ENCODE data around the gene ISYNA1. TPM values are rescaled to one million over a fixed set of nuclear protein-coding genes. Genes with fewer than 3 reads are reported as not detected.

Gene ISYNA1
- total and polyA plus RNA-seq, 2 of the 4 experiments (the other 2 are of a cell fraction), result 3.4 to 24.7 TPM

DNA sequence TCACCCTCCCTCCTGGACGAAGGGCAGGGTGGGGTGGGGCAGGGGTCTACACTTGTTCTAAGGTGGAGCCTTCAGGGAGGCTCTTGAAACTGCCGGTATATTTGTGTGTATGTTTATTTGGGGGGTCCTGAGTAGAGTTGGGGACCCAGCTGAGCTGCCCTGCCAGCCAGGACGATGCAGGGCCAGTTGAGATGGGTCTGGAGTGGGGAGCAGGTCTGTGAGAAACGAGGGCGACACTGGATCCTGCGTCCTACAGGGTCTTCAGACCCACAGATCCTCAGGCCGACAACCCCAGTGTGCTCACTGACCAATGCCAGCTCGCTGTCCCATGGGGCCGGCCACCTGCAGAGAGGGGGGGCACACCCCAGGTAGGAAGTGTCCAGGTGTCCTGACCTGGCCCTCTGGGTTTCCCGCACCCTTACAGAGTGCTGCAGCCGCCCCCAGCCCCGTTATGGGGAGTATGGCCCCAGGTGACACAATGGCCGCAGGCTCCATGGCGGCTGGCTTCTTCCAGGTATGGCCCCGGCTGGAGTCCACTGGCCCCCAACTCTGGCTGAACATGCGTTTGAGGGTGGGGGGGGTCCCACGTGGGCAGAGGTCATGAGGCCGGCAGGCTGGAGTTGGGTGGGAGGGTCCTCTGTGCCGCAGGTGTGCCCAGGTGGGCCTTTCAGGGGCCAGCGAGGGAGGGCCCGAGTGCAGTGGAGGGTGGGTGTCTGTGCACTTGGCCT lies 7.4 kb downstream of the ISYNA1 start:
- no TSS peak for BruUV-seq (replicated peaks)
- Histone ChIP-seq H3K4me1 (ENCODE audit: control insufficient read depth, insufficient read depth, low read length) (peaks cover 17% of the 10 kb centered on the region), H4K20me1 (ENCODE audit: insufficient read depth, low read length) (peaks cover 31% of the 10 kb centered on the region)

More for the DNA sequence above, 7.4 kb downstream of the ISYNA1 start:
- Histone ChIP-seq H4K91ac (ENCODE audit: insufficient read depth, low read depth, low read length) (no peak overlapping the region), H3K4me2 (ENCODE audit: low read depth, low read length) (no peak overlapping the region), H2BK20ac (ENCODE audit: low read depth, low read length) (no peak overlapping the region), H3K9me3 (ENCODE audit: control insufficient read depth, insufficient read depth, low read length) (no peaks in the 10 kb centered on the region), H4K8ac (ENCODE audit: low read depth in 2 of 2, low read length in 2 of 2) (no peak overlapping the region), H2AFZ (replicated peaks; ENCODE audit: low read length, poor library complexity) (no peak overlapping the region), H2BK15ac (ENCODE audit: low read depth, low read length) (no peak overlapping the region), H2AK5ac (ENCODE audit: low read depth, low read length) (no peak overlapping the region; the same call in 1 of the 2 replicates), H3K56ac (ENCODE audit: extremely low read depth, insufficient read depth, low read length) (no peak overlapping the region), H2BK120ac (ENCODE audit: low read depth, low read length) (no peak overlapping the region), H2BK5ac (ENCODE audit: low read depth, low read length, poor library complexity, severe bottlenecking) (no peak overlapping the region), H3K4me3 (ENCODE audit: insufficient read depth, low read depth, low read length) (no peak overlapping the region), H3K27me3 (ENCODE audit: control insufficient read depth, insufficient read depth, low read length) (no peaks in the 10 kb centered on the region), H3K4ac (ENCODE audit: low read depth, low read length) (no peak overlapping the region), H2AK9ac (replicated peaks; ENCODE audit: low read depth, low read length, poor library complexity) (no peak overlapping the region), H3K14ac (replicated peaks; ENCODE audit: low read depth, low read length) (no peak overlapping the region), H3K36me3 (ENCODE audit: control insufficient read depth, insufficient read depth, low read length) (peaks cover 6% of the 10 kb centered on the region; the same call in 1 of the 2 replicates), H3K9ac (ENCODE audit: low read depth, low read length) (no peak overlapping the region), H3K9me1 (ENCODE audit: insufficient read depth, low read length) (peaks cover 12% of the 10 kb centered on the region), H4K5ac (ENCODE audit: low read depth, low read length) (no peak overlapping the region), H3K79me1 (ENCODE audit: low read depth in 1 of 2, low read length in 2 of 2) (peaks cover 5 to 51% of the 10 kb centered on the region in 2 experiments; a peak in 3 of 4 replicates), H3K23ac (ENCODE audit: low read depth, low read length) (no peak overlapping the region), H3K27ac (ENCODE audit: insufficient read depth, low read length) (no peak overlapping the region), H3K18ac (ENCODE audit: low read depth, low read length) (no peak overlapping the region)
- DNase-seq (no peak), ATAC-seq (ENCODE audit: low read depth) (no peak)
- dilution Hi-C loops (cut with HindIII; ENCODE audit: low sequenced_read_pairs, unreplicated experiment), result no loop called here
- POLR2A ChIA-PET (ENCODE audit: unreplicated experiment), result interaction anchor here (1.0 kb wide), 1 partner anchor 9 kb away, joined by 3 read pairs; no protein-coding TSS in a partner anchor
- in situ Hi-C loops (cut with MboI; ENCODE audit: low sequenced_read_pairs), result no loop called here
- no peak for TF ChIP-seq USF2 (IDR thresholded peaks at IDR 0.05; ENCODE audit: low read depth, low read length)
- no peak for TF ChIP-seq SMC3 (IDR thresholded peaks at IDR 0.05; ENCODE audit: low read depth, low read length)
- no peak for TF ChIP-seq POLR2A (IDR thresholded peaks at IDR 0.05; ENCODE audit: low read depth, low read length)
- TF ChIP-seq MAFK (IDR thresholded peaks at IDR 0.05; ENCODE audit: low read depth, low read length), result no peak
- no peak for TF ChIP-seq CHD1 (IDR thresholded peaks at IDR 0.05; ENCODE audit: low read depth, low read length)
- TF ChIP-seq, protein P1, sequence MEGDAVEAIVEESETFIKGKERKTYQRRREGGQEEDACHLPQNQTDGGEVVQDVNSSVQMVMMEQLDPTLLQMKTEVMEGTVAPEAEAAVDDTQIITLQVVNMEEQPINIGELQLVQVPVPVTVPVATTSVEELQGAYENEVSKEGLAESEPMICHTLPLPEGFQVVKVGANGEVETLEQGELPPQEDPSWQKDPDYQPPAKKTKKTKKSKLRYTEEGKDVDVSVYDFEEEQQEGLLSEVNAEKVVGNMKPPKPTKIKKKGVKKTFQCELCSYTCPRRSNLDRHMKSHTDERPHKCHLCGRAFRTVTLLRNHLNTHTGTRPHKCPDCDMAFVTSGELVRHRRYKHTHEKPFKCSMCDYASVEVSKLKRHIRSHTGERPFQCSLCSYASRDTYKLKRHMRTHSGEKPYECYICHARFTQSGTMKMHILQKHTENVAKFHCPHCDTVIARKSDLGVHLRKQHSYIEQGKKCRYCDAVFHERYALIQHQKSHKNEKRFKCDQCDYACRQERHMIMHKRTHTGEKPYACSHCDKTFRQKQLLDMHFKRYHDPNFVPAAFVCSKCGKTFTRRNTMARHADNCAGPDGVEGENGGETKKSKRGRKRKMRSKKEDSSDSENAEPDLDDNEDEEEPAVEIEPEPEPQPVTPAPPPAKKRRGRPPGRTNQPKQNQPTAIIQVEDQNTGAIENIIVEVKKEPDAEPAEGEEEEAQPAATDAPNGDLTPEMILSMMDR (conservative IDR thresholded peaks at IDR 0.05; ENCODE audit: low read depth, low read length), result no peak
- no peak for TF ChIP-seq MAZ (IDR thresholded peaks at IDR 0.05; ENCODE audit: borderline replicate concordance, low read depth, low read length)
- no peak for TF ChIP-seq NFE2L2 (IDR thresholded peaks at IDR 0.05; ENCODE audit: low read depth, low read length)
- TF ChIP-seq MXI1 (IDR thresholded peaks at IDR 0.05; ENCODE audit: borderline replicate concordance, low read depth, low read length), result no peak
- no peak for TF ChIP-seq BHLHE40 (IDR thresholded peaks at IDR 0.05; ENCODE audit: low read depth, low read length)
- CTCF ChIA-PET, result no interaction called here
- intact Hi-C loops (cut with micrococcal nuclease), result no loop called here
- WGBS, 2 experiments (ENCODE audit: extremely low coverage in 2 of 2, insufficient read length in 1 of 2), result 81% methylated on average over 8 of the region's 21 CpGs; no CpG with 5 or more reads in 1 of the 2 experiments
